DND-41 (cell line): ENCODE measurements around the gene B3GNT5.

Source experiments
- ATAC-seq: fragments of 200-7000 bp; cut with Tn5 transposase; 3 replicates; pipeline ENCODE4 v1.9.1; 2021; ENCODE audit warnings: low read depth; ENCODE audit not compliant: insufficient read depth
- DNase-seq: peaks from one replicate; pipeline ENCODE4 v3.0.0-alpha.2; 2020
- H2AFZ ChIP-seq: 2 replicates; pipeline ENCODE4 v1.6.0; 2012; ENCODE audit warnings: low read depth, low read length
- H3K27ac ChIP-seq: 2 replicates; pipeline ENCODE4 v1.5.1; 2012; ENCODE audit warnings: low read length, inconsistent platforms
- H3K27me3 ChIP-seq: fragments of 200-600 bp; sonication (generic); 2 replicates; pipeline ENCODE4 v1.6.0; 2012; ENCODE audit warnings: low read length, mild to moderate bottlenecking, inconsistent platforms; ENCODE audit not compliant: insufficient read depth, poor library complexity
- H3K36me3 ChIP-seq: 2 replicates; pipeline ENCODE4 v1.5.1; 2012; ENCODE audit warnings: low read length, inconsistent platforms; ENCODE audit not compliant: insufficient read depth
- H3K4me1 ChIP-seq: 2 replicates; pipeline ENCODE4 v1.5.1; 2012; ENCODE audit warnings: mild to moderate bottlenecking, low read length; ENCODE audit not compliant: insufficient read depth
- H3K4me2 ChIP-seq: 2 replicates; pipeline ENCODE4 v1.6.0; 2012; ENCODE audit warnings: mild to moderate bottlenecking, moderate library complexity, low read length, inconsistent platforms; ENCODE audit not compliant: insufficient read depth
- H3K4me3 ChIP-seq, 2 experiments: fragments of 200-600 bp in 1 of 2; shearing (Covaris generic) in 1 of 2; 2 replicates each; pipeline ENCODE4 v1.5.1; 2012 to 2016; ENCODE audit warnings: inconsistent platforms in 2 of 2, low read length in 2 of 2, mild to moderate bottlenecking in 2 of 2, low read depth in 1 of 2, moderate library complexity in 1 of 2
- H3K79me2 ChIP-seq: 2 replicates; pipeline ENCODE4 v1.6.0; 2012; ENCODE audit warnings: low read length, inconsistent platforms; ENCODE audit not compliant: insufficient read depth
- H3K9ac ChIP-seq: 2 replicates; pipeline ENCODE4 v1.6.0; 2012; ENCODE audit warnings: low read depth, mild to moderate bottlenecking, inconsistent platforms, low read length, moderate library complexity
- H3K9me3 ChIP-seq: 2 replicates; pipeline ENCODE4 v1.5.1; 2012; ENCODE audit warnings: low read length, moderate library complexity, mild to moderate bottlenecking, inconsistent platforms; ENCODE audit not compliant: insufficient read depth, severe bottlenecking
- H4K20me1 ChIP-seq: 2 replicates; pipeline ENCODE4 v1.6.0; 2012; ENCODE audit warnings: low read length; ENCODE audit not compliant: insufficient read depth
- EZH2 ChIP-seq: IDR thresholded peaks from 3 replicates; pipeline ENCODE4 v1.6.1; 2012; ENCODE audit warnings: borderline replicate concordance, low read depth, mild to moderate bottlenecking, moderate library complexity, low read length, inconsistent platforms; ENCODE audit not compliant: severe bottlenecking
- TF ChIP-seq, protein P1 (sequence below): IDR thresholded peaks from 2 replicates; pipeline ENCODE4 v1.5.1; 2012; ENCODE audit warnings: borderline replicate concordance, low read length, moderate library complexity, mild to moderate bottlenecking; ENCODE audit not compliant: poor library complexity, severe bottlenecking; ENCODE audit errors: extremely low read depth

The B3GNT5 gene

DNA sequence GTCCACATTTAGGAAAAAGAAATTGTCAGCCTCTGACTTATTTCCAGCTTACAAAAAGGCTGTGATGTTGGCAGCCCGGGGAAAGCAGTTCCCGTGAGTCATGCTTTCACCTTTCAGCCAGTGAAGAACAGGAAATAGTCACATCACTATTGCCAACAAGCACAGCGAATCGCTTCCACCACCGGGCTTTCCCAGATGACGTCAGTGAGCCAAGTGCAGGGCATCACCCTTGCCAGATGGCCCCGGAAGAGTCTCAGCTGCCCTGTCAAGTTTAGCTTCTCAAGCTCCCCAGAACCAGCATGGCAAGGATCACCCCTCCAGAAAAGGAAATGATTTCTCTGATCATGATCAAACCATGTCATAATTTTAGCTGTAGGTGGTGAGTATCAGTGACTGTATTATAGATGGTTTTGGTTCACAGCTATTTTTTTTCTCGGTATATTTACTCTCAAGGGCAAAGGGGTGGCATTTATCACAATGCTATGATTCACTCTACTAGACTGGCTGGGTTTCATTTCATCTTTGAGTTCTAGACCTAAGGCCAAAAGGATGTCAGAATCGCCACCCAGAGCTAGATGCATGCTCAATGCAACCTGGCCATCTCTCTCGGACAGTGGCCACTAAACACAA lies 32.9 kb downstream of the B3GNT5 start:
- Histone ChIP-seq H3K27me3 (no peaks in the 10 kb centered on the region), H2AFZ (peak overlapping the region; percentile 77), H4K20me1 (no peaks in the 10 kb centered on the region), H3K9me3 (no peaks in the 10 kb centered on the region), H3K4me3 (peak overlapping the region in 1 of 2 experiments; percentile 41; a peak in 2 of 4 replicates), H3K4me1 (peaks cover 15% of the 10 kb centered on the region), H3K27ac (0 out of 2 replicates have a peak overlapping the region, but pooled peaks have one; percentile 17), H3K9ac (peak overlapping the region; percentile 17; the same call in 1 of the 2 replicates), H3K4me2 (peak overlapping the region; percentile 62), H3K79me2 (no peaks in the 10 kb centered on the region), H3K36me3 (no peaks in the 10 kb centered on the region)
- DNase-seq, result peak; percentile 87
- TF ChIP-seq, protein P1, sequence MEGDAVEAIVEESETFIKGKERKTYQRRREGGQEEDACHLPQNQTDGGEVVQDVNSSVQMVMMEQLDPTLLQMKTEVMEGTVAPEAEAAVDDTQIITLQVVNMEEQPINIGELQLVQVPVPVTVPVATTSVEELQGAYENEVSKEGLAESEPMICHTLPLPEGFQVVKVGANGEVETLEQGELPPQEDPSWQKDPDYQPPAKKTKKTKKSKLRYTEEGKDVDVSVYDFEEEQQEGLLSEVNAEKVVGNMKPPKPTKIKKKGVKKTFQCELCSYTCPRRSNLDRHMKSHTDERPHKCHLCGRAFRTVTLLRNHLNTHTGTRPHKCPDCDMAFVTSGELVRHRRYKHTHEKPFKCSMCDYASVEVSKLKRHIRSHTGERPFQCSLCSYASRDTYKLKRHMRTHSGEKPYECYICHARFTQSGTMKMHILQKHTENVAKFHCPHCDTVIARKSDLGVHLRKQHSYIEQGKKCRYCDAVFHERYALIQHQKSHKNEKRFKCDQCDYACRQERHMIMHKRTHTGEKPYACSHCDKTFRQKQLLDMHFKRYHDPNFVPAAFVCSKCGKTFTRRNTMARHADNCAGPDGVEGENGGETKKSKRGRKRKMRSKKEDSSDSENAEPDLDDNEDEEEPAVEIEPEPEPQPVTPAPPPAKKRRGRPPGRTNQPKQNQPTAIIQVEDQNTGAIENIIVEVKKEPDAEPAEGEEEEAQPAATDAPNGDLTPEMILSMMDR, result no peak
- TF ChIP-seq EZH2, result no peak
- ATAC-seq, result peak; percentile 99

DNA sequence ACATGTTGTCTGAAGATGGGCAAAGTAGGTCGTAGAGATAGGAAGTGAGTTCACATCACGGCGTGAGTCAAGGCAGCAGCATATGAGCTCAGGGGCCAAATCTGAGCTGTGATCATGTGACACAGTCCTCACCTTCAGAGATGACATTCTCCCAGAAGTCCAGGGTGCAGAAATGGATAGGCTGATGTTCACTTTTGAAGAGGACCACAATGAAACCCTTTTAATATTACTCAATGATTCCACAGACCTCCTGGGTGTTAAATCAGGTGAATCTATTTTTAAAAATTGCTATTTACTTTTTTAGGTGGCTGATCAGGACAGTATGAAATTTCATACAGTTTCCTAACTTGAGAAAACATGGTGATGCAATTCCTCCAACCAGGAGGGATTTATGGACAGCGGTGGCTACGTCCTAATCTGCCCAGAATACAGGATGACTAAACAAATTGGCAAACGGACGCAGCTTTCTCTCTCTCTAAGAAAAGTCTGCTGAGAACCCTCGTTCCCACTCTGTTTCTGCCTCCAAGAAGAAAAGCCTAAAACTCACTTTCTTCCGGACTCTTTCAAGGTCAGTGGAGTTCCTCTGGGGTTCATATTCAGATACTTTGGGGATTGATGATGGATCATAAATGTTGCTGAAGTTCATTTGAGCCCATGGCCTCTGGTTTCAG lies 34.4 kb downstream of the B3GNT5 start:
- DNase-seq, result no peak
- Histone ChIP-seq H3K9ac (no peak overlapping the region), H3K9me3 (no peaks in the 10 kb centered on the region), H3K79me2 (no peaks in the 10 kb centered on the region), H3K27me3 (no peaks in the 10 kb centered on the region), H4K20me1 (no peaks in the 10 kb centered on the region), H3K4me2 (no peak overlapping the region), H2AFZ (no peak overlapping the region), H3K27ac (no peak overlapping the region), H3K36me3 (no peaks in the 10 kb centered on the region), H3K4me1 (peaks cover 15% of the 10 kb centered on the region), H3K4me3 (no peak overlapping the region)
- no peak for TF ChIP-seq EZH2
- TF ChIP-seq, protein P1, result no peak
- ATAC-seq, result no peak

DNA sequence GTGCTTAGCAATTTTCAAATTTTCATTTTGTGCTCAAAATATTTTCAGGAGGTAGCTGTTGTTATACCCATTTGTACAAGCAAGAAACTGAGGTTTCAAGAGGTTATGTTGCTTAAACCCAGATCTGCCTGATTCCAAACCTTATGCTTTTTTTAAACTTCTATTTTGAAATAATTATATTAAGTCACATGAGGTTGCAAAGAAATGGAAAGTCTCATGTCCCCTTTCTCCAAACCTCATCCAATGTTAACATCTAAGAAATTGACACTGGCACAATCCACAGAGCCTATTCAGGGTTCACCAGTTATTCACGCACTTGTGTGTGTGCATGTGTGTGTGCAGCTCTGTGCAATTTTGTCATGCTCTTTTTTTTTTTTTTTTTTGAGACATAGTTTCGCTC lies 35.1 kb downstream of the B3GNT5 start:
- TF ChIP-seq EZH2, result no peak
- TF ChIP-seq, protein P1, result no peak
- Histone ChIP-seq H2AFZ (no peak overlapping the region), H3K79me2 (no peaks in the 10 kb centered on the region), H3K27me3 (no peaks in the 10 kb centered on the region), H3K4me3 (no peak overlapping the region), H3K4me1 (peaks cover 15% of the 10 kb centered on the region), H3K9ac (no peak overlapping the region), H4K20me1 (no peaks in the 10 kb centered on the region), H3K9me3 (no peaks in the 10 kb centered on the region), H3K27ac (no peak overlapping the region), H3K4me2 (no peak overlapping the region), H3K36me3 (no peaks in the 10 kb centered on the region)
- ATAC-seq, result no peak
- no peak for DNase-seq

GRCh38 chr3:183290216-183290615 lies 37.2 kb downstream of the B3GNT5 start:
- H3K4me2 ChIP-seq, result no peak overlapping the region
- no peak for DNase-seq
- no peaks in the 10 kb centered on the region for H3K9me3 ChIP-seq
- no peaks in the 10 kb centered on the region for H3K79me2 ChIP-seq
- H4K20me1 ChIP-seq, result no peaks in the 10 kb centered on the region
- H3K4me1 ChIP-seq, result peaks cover 12% of the 10 kb centered on the region
- H3K27me3 ChIP-seq, result no peaks in the 10 kb centered on the region
- no peak overlapping the region for H2AFZ ChIP-seq
- no peak for ATAC-seq
- no peak overlapping the region for H3K4me3 ChIP-seq
- no peaks in the 10 kb centered on the region for H3K36me3 ChIP-seq
- H3K27ac ChIP-seq, result no peak overlapping the region
- TF ChIP-seq, protein P1, result no peak
- TF ChIP-seq EZH2, result no peak
- H3K9ac ChIP-seq, result no peak overlapping the region
